ENCODE data around the gene DPP6.

The DPP6 gene

GRCh38 chr7:154178895-154179294 is 126.7 kb downstream of the DPP6 start:
- H3K4me3 ChIP-seq (ENCODE audit: low read depth, low read length) = no peak overlapping the region
- TF ChIP-seq, protein P1, sequence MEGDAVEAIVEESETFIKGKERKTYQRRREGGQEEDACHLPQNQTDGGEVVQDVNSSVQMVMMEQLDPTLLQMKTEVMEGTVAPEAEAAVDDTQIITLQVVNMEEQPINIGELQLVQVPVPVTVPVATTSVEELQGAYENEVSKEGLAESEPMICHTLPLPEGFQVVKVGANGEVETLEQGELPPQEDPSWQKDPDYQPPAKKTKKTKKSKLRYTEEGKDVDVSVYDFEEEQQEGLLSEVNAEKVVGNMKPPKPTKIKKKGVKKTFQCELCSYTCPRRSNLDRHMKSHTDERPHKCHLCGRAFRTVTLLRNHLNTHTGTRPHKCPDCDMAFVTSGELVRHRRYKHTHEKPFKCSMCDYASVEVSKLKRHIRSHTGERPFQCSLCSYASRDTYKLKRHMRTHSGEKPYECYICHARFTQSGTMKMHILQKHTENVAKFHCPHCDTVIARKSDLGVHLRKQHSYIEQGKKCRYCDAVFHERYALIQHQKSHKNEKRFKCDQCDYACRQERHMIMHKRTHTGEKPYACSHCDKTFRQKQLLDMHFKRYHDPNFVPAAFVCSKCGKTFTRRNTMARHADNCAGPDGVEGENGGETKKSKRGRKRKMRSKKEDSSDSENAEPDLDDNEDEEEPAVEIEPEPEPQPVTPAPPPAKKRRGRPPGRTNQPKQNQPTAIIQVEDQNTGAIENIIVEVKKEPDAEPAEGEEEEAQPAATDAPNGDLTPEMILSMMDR (IDR thresholded peaks at IDR 0.05; ENCODE audit: low read depth, low read length) = no peak

GRCh38 chr7:154183482-154183881 is 131.3 kb downstream of the DPP6 start:
- no peak overlapping the region for H3K4me3 ChIP-seq (ENCODE audit: low read depth, low read length)
- TF ChIP-seq, protein P1 (IDR thresholded peaks at IDR 0.05; ENCODE audit: low read depth, low read length) = no peak

GRCh38 chr7:154183946-154184345 is 131.7 kb downstream of the DPP6 start:
- no peak overlapping the region for H3K4me3 ChIP-seq (ENCODE audit: low read depth, low read length)
- TF ChIP-seq, protein P1 (IDR thresholded peaks at IDR 0.05; ENCODE audit: low read depth, low read length) = no peak

- TF ChIP-seq, protein P1 (IDR thresholded peaks at IDR 0.05; ENCODE audit: low read depth, low read length) = no peak
- H3K4me3 ChIP-seq (ENCODE audit: low read depth, low read length) = no peak overlapping the region
These were observed 134.6 kb downstream of the DPP6 start for GRCh38 chr7:154186811-154187210.

DNA sequence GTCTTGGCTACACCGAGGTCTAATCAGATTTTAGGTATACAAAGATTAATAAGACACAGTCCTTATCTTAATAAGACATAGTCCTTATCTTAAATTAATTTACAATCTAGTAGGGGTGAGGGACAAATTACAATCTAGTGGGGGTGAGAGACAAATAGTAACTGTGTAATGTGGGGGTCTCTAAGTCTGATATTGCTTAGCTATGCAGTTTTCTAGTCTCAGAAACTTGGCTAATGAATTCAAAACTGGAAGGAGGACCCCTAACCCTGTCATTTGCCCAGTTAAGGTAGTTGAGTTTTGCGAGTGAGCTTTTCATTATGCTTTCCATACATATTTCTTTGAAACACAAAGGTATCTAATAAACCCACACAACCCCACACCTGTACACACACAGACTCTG is 136.1 kb downstream of the DPP6 start:
- TF ChIP-seq, protein P1 (IDR thresholded peaks at IDR 0.05; ENCODE audit: low read depth, low read length) = no peak
- H3K4me3 ChIP-seq (ENCODE audit: low read depth, low read length) = no peak overlapping the region

DNA sequence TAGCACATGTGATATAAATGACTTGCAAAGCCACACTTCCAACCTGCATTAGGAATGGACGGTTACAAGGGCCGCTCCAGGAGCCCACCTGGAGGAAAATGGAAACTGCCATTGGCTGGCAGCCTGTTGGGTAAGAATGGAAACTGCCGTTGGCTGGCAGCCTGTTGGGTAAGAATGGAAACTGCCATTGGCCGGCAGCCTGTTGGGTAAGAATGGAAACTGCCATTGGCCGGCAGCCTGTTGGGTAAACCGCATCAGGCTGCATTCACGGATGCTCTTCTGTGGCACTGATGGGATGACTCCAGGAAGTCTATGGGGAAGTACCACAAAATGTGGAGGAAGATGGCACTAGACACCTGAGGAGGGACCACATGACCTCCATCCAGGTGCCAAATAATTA is 143.1 kb downstream of the DPP6 start:
- TF ChIP-seq, protein P1 (IDR thresholded peaks at IDR 0.05; ENCODE audit: low read depth, low read length) = no peak
- H3K4me3 ChIP-seq (ENCODE audit: low read depth, low read length) = no peak overlapping the region

- TF ChIP-seq, protein P1 (IDR thresholded peaks at IDR 0.05; ENCODE audit: low read depth, low read length) = no peak
- H3K4me3 ChIP-seq (ENCODE audit: low read depth, low read length) = no peak overlapping the region
These were observed 146.3 kb downstream of the DPP6 start for GRCh38 chr7:154198481-154198880.
